OCI-M2 (cell line): ENCODE results near the gene STRIT1.
"Not testable (repeated sequence)": the region's sequence is repeated elsewhere in the genome, so short reads cannot be mapped to it uniquely, and the experiment has no call there.

Source experiments
- DNase-seq: peaks from one replicate; lab custom pipeline; 2025; ENCODE audit not compliant: unreplicated experiment; lab: John Stamatoyannopoulos, UW

Gene STRIT1

DNA sequence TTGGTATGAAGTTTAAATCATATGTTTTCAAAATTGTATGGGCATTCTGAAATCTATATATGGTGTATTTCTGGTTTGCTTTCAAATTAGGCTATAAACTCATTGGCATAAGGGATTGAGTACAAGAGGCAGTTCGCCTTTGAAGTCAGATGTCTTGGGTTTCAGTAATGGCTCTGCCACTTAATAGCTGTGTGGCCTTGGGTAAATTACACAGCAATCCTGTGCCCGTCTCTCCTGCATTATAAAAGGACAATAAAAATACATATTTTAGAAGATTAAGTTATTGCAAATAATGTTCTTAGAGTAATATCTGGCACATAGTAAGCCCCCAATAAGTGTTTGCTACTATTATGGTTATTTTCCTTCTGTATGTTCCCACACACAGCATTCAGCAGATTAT is 20.4 kb upstream of the STRIT1 start:
- no peak for DNase-seq

- no peak for DNase-seq
Measured at GRCh38 chr3:155313300-155313699, 19.8 kb upstream of the STRIT1 start.

DNA sequence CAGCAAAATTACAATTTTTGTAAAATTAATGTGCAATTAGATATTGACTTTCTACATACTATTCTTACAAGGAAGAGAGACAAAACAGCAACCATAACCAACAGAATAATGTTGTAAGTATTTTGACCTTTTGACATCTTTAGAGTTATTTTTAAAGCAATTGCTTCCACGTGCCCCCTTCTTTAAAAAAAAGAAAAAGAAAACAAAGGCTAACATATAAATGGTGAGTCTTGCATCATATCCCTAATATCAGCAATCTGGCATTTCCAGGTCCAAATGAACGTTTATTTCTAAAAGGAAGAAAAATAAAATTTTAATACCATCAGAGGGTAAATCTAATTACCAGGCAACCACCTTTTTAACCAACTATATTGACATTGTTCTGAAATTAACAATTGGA is 19.3 kb upstream of the STRIT1 start:
- no peak for DNase-seq

- DNase-seq = no peak
Measured at GRCh38 chr3:155309581-155309980, 16.1 kb upstream of the STRIT1 start.

DNA sequence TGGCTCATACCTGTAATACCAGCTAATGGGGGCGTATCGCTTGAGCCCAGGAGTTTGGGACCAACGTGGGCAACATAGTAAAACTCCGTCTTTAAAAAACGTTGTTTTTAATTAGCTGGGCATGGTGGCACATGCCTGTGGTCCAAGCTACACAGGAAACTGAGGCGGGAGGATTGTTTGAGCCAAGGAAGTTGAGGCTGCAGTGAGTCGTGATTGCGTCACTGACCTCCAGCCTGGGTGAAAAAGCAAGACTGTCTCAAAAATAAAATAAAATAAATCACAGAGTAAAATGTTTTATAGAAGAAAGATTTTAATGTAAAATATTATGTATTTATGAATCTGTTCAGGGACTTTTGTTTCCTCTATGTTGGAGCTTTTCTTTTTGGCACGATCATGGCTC is 15.3 kb upstream of the STRIT1 start:
- no peak for DNase-seq

GRCh38 chr3:155307183-155307582 is 13.7 kb upstream of the STRIT1 start:
- no peak for DNase-seq

GRCh38 chr3:155304394-155304793 is 10.9 kb upstream of the STRIT1 start:
- no peak for DNase-seq

DNA sequence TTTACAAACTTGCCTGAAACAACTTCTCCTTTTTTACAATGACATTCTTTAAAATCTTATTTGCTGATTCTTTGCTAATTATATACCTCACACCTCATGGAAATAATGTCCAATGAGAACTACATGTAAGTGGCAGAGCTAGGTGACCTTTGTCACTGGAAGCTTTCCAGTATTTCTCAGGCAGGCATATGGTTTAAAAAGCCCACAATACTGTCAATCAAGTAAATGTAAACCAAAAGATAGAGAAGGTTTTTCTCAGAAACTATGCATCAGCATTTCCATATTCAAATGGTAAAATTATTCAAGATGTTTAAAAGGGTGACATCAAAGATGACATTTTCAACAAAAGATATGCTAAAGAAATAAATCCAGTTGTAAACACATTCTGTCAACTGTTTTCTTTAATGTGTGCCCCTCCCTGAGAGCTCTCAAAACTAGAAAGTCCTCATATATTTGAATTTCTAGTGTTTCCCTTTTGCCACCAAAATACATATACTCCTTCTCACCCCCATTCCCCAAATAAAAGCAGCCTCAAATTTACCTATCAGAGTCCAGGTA is 10.1 kb upstream of the STRIT1 start:
- DNase-seq = no peak

- DNase-seq = no peak
Measured at GRCh38 chr3:155302891-155303290, 9.4 kb upstream of the STRIT1 start.

GRCh38 chr3:155302481-155302880 is 9.0 kb upstream of the STRIT1 start:
- no peak for DNase-seq

DNA sequence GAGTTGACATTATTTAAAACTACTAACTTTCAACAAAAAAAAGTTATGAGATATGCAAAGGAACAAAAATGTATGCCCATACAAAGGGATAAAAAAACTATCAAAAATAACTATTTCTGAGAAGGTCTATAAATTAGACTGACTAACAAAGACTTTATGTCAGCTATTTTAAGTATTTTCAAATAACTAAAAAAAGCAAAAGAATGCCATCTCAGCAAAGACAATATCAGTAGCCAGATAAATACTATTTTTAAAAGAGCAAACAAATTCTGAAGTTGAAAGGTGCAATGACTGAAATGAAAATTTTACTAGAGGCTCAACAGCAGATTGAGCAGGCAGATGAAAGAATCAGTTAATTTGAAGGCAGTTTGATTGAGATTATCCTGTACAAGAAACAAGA is 3.6 kb upstream of the STRIT1 start:
- no peak for DNase-seq

GRCh38 chr3:155296413-155296812 is 2.9 kb upstream of the STRIT1 start:
- no peak for DNase-seq

GRCh38 chr3:155292693-155293092 is 790 bp downstream of the STRIT1 start:
- DNase-seq = no peak

DNA sequence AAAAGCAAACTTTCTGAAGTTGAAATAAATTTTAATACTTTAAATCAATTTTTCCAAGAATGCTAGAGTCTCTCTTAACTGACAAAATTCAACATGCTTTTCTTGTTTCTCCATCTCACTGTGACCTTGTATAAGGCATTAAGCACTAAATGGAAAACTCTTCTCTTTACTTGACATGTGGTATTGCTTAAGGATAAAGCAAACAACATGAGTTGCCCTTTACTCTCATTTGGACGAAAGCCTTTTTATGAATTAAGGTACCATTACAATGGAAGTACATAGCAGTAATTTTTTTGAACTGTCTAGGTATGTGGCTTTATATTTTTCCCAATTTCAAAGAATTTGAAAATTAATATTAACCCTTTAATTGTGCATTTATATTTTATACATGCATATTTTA is 1.4 kb downstream of the STRIT1 start:
- no peak for DNase-seq

GRCh38 chr3:155286736-155287135 is 6.7 kb downstream of the STRIT1 start:
- no peak for DNase-seq

GRCh38 chr3:155285936-155286335 is 7.5 kb downstream of the STRIT1 start:
- DNase-seq = no peak

GRCh38 chr3:155283092-155284056 is 10.1 kb downstream of the STRIT1 start:
- no peak for DNase-seq

GRCh38 chr3:155282385-155283091 is 10.9 kb downstream of the STRIT1 start:
- peak; percentile 71 for DNase-seq

GRCh38 chr3:155281912-155282311 is 11.6 kb downstream of the STRIT1 start:
- no peak for DNase-seq

- DNase-seq = not testable (repeated sequence)
Measured at GRCh38 chr3:155276089-155276488, 17.4 kb downstream of the STRIT1 start.

DNA sequence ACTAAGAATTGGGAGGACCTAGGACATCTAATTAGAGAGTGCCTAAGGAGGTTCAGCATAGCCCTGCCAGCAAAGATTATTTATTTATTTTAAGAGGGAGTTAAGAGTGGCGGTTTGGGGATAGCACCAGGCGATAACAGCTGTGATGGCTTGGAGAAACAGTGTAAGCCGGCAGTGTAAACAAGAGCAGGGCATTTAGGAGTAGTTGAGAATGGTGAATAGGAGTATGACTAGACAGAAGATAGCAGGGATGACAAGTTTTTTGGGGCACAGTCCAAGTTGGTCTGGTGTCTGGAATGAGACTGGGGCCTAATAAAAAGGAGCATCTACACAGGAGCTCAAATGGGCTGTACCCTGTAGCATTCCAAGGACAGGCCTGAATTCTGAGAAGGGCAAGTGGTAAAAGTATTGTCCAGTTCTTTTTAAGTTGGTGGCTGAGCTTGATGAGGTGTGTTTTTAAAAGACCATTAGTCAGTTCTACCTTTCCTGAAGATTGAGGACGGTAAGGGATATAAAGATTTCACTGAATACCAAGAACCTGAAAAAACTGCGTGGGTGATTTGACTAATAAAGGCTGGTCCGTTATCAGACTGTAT is 18.2 kb downstream of the STRIT1 start:
- DNase-seq = not testable (repeated sequence)
